Heart left ventricle (tissue), 16 donors: ENCODE measurements around the gene GADD45G. TPM values are rescaled to one million over a fixed set of nuclear protein-coding genes. Genes with fewer than 3 reads are reported as not detected.

Experiments used
- ATAC-seq, 4 donors: fragments of 200-7000 bp; cut with Tn5 transposase; one replicate each; pipeline ENCODE4 v1.9.1; 2020 to 2022; ENCODE audit warnings: moderate library complexity in 4 of 4, mild to moderate bottlenecking in 3 of 4, moderate number of reproducible peaks in 1 of 4
- DNase-seq, 5 donors: peaks; one replicate each; pipeline ENCODE4 v3.0.0-alpha.2; 2020
- H3K27ac ChIP-seq, 12 donors: fragments of 200-600 bp; sonication (generic) in 4 of 12; one replicate each; pipeline versions ENCODE4 v1.5.0 to v1.8.0; 2016 to 2022; ENCODE audit warnings: mild to moderate bottlenecking in 2 of 12
- H3K27me3 ChIP-seq, 9 donors: fragments of 200-600 bp; sonication (generic) in 2 of 9; one replicate each; pipeline versions ENCODE4 v1.5.1 to v1.8.0; 2016 to 2022; ENCODE audit warnings: mild to moderate bottlenecking in 3 of 9
- H3K36me3 ChIP-seq, 9 donors: fragments of 200-600 bp; sonication (generic) in 2 of 9; one replicate each; pipeline versions ENCODE4 v1.5.0 to v1.8.0; 2018 to 2022; ENCODE audit warnings: mild to moderate bottlenecking in 2 of 9
- H3K4me1 ChIP-seq, 12 donors: fragments of 200-600 bp; sonication (generic) in 4 of 12; one replicate each; pipeline versions ENCODE4 v1.5.0 to v1.8.0; 2016 to 2022; ENCODE audit warnings: mild to moderate bottlenecking in 3 of 12
- H3K4me3 ChIP-seq, 12 donors: fragments of 200-600 bp; sonication (generic) in 4 of 12; one replicate each; pipeline versions ENCODE4 v1.5.0 to v1.8.0; 2017 to 2022; ENCODE audit warnings: mild to moderate bottlenecking in 9 of 12, moderate library complexity in 4 of 12
- H3K9me3 ChIP-seq, 12 donors: fragments of 200-600 bp; sonication (generic) in 4 of 12; one replicate each; pipeline versions ENCODE4 v1.5.0 to v1.8.0; 2016 to 2022; ENCODE audit warnings: mild to moderate bottlenecking in 1 of 12
- POLR2A ChIP-seq, 2 donors: fragments of 450-650 bp; IDR thresholded peaks; one replicate each; pipeline ENCODE4 v1.6.1; 2017; ENCODE audit warnings: antibody characterized with exemption in 2 of 2, mild to moderate bottlenecking in 2 of 2, moderate library complexity in 2 of 2
- WGBS, 4 donors: extraction: QIAGEN DNeasy Blood & Tissue Kit in 2 of 4; methylation state at CpG; one replicate each; pipeline versions ENCODE4 v1.1.5 to v1.1.7; 2013 to 2018; 5-methylcytosine and 5-hydroxymethylcytosine counted together
- intact Hi-C, 10 donors: fragments of 100-400 bp; cut with DNase I; formaldehyde crosslinking; loops; one replicate each; pipeline versions ENCODE4 v1.11.1 to v1.14.2; 2022
- polyA plus RNA-seq, 2 donors: library from polyadenylated mRNA; stranded (reverse); fragments of 200-250 nt; gene quantifications; one replicate each; pipeline ENCODE4 v1.2.3, GENCODE V29; 2013
- total RNA-seq, 9 donors: library from RNA; depleted of rRNA in 2 of 9; stranded (reverse); fragments of >200 nt in 2 of 9; fragmentation: NEBNext Ultra II Directional in 3 of 9; extraction: Animal tissue kit (Norgen Biotek cat#: 25700) in 3 of 9; gene quantifications; one replicate each; pipeline versions ENCODE4 v1.1.0 to v1.2.4, GENCODE V29; 2016 to 2023
- TF ChIP-seq, protein P1 (sequence below), 12 donors: fragments of 200-600 bp; sonication (generic) in 4 of 12; IDR thresholded peaks; one replicate each; pipeline versions ENCODE4 v1.5.0 to v1.8.0; 2018 to 2022; ENCODE audit warnings: antibody characterized with exemption in 12 of 12, mild to moderate bottlenecking in 5 of 12
- donor health status: ischemic (EF 13 %, LVEDD 7.1; RV severe dilation, severe dysfunction).
- donor health status: healthy with polysubstance abuse.
- donor health status: DM: no; HTN: yes; CAD: no.
- donor health status: DM: no; HTN: no; CAD: no.
- donor health status: ischemic (EF 25% LVEDD 6.9; RV normal size, moderate dysfunction).
- donor health status: ischemic (EF 25% LVEDD 5.7; RV mildly dilated, moderate dysfunction).
- donor health status: healthy.
- donor health status: DM: yes; HTN: yes; CAD: no.
- donor health status: ischemic (EF 35%, LVEDD 5.7; RV mildly dilated, moderate dysfunction).
- donor health status: nonischemic (EF 11% LVEDD 7.7; RV severe dilation, severe dysfunction).
- donor health status: DM: yes; HTN: yes; CAD: no.
- donor health status: PGD.
- donor health status: ischemic (EF 29% LVEDD 5.4; RV normal size, mild dysfunction).
- donor health status: nonischemic (EF 23%, LVEDD 6.1; RV moderate dilation, normal function).

The GADD45G gene
- total and polyA plus RNA-seq, 11 donors = 9.9 to 118 (median 17.7) TPM

GRCh38 chr9:89633920-89634319 lies 29.1 kb downstream of the GADD45G start:
- peaks cover 0 to 19% (median 12%) of the 10 kb centered on the region in 12 donors for H3K4me1 ChIP-seq
- intact Hi-C loops = no loop called here
- H3K36me3 ChIP-seq = no peaks in the 10 kb centered on the region
- H3K9me3 ChIP-seq = no peaks in the 10 kb centered on the region
- 92 to 96% (median 94%) methylated on average over 9 of the region's 9 CpGs for WGBS, 4 donors
- no peak overlapping the region for H3K27ac ChIP-seq
- DNase-seq = no peak
- no peak for ATAC-seq
- TF ChIP-seq, protein P1, sequence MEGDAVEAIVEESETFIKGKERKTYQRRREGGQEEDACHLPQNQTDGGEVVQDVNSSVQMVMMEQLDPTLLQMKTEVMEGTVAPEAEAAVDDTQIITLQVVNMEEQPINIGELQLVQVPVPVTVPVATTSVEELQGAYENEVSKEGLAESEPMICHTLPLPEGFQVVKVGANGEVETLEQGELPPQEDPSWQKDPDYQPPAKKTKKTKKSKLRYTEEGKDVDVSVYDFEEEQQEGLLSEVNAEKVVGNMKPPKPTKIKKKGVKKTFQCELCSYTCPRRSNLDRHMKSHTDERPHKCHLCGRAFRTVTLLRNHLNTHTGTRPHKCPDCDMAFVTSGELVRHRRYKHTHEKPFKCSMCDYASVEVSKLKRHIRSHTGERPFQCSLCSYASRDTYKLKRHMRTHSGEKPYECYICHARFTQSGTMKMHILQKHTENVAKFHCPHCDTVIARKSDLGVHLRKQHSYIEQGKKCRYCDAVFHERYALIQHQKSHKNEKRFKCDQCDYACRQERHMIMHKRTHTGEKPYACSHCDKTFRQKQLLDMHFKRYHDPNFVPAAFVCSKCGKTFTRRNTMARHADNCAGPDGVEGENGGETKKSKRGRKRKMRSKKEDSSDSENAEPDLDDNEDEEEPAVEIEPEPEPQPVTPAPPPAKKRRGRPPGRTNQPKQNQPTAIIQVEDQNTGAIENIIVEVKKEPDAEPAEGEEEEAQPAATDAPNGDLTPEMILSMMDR (IDR thresholded peaks at IDR 0.05) = no peak
- TF ChIP-seq POLR2A (IDR thresholded peaks at IDR 0.05) = no peak
- no peak overlapping the region for H3K4me3 ChIP-seq
- no peaks in the 10 kb centered on the region for H3K27me3 ChIP-seq

DNA sequence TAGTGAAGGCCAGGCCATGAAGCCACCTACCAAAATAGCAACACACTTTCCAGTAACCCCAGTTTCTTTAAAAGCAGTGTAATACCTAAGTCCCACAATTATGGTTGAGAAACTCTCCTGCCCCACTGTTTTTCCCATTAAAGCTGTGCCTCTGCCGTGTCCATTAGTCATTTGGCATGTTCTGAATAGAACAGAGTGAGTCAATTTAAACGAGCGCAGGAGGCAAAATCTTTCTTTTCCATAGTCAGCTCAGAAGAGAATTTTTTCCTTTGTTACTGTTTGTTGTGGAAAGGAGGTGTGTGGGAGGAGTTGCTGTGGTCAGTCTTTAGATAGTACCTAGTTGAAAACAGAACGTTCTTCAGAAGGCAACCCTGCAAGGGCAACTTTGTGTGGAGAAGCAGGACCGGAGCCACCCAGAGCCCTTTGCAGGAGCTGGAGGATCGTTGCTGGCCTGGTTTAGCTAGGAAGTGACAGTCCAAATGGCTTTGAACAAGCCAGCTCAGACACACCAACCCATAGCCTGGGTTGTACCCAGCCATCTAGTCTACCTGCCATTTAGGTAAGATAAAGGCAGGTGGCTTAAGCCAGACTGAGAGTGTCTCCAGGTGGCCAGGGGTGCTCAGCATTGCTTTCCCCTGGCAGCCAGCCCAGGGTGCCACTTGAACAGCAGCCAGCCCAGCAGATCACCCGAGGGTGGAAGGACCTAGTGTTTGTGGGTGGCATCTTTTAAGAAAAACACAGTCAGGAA lies 30.4 kb downstream of the GADD45G start:
- Histone ChIP-seq H3K4me3 (no peak overlapping the region), H3K27ac (no peak overlapping the region), H3K4me1 (peaks cover 0 to 32% (median 25%) of the 10 kb centered on the region in 12 donors), H3K27me3 (no peaks in the 10 kb centered on the region), H3K36me3 (no peaks in the 10 kb centered on the region), H3K9me3 (no peaks in the 10 kb centered on the region)
- no peak for TF ChIP-seq POLR2A (IDR thresholded peaks at IDR 0.05)
- TF ChIP-seq, protein P1 (IDR thresholded peaks at IDR 0.05) = no peak
- ATAC-seq = peak in 2 of 4 donors; percentile 20 to 26
- 36 to 61% (median 50%) methylated on average over 6 to 7 of the region's 7 CpGs for whole genome bisulfite sequencing, 4 donors
- DNase-seq = no peak
- intact Hi-C loops = no loop called here

GRCh38 chr9:89635816-89636215 lies 31.0 kb downstream of the GADD45G start:
- no peak overlapping the region for H3K27ac ChIP-seq
- no peaks in the 10 kb centered on the region for H3K27me3 ChIP-seq
- H3K9me3 ChIP-seq = no peaks in the 10 kb centered on the region
- TF ChIP-seq, protein P1 (IDR thresholded peaks at IDR 0.05) = no peak
- TF ChIP-seq POLR2A (IDR thresholded peaks at IDR 0.05) = no peak
- H3K36me3 ChIP-seq = no peaks in the 10 kb centered on the region
- H3K4me1 ChIP-seq = peaks cover 0 to 38% (median 30%) of the 10 kb centered on the region in 12 donors
- ATAC-seq (peak in 1 of 4 donors; percentile 4), DNase-seq (peak in 1 of 5 donors; percentile 39)
- WGBS, 4 donors = 48 to 66% (median 57%) methylated on average over 4 to 5 of the region's 5 CpGs
- intact Hi-C loops = no loop called here
- H3K4me3 ChIP-seq = no peak overlapping the region

DNA sequence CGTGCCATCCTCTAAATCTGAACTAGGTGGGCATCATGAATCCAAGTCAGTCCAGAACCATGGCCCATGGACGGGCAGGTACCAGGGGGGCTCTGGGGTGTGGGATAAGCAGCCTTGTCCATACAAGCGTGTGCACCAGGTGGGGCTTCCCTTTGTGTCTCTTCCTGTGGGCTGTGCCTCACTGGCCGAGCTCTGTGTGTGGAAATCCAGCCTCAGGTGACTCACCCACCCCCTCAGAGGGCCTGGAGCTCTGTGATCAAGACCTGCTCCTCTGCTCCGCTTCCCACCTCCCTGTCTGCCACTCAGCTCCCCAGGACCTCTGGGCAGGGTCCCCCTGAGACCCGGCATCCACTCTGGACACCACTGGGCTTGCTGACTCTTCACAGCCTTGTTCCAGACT lies 33.0 kb downstream of the GADD45G start:
- intact Hi-C loops = no loop called here
- TF ChIP-seq POLR2A (IDR thresholded peaks at IDR 0.05) = no peak
- TF ChIP-seq, protein P1 (IDR thresholded peaks at IDR 0.05) = no peak
- no peak overlapping the region for H3K27ac ChIP-seq
- H3K36me3 ChIP-seq = no peaks in the 10 kb centered on the region
- ATAC-seq (no peak), DNase-seq (no peak)
- H3K27me3 ChIP-seq = no peaks in the 10 kb centered on the region
- H3K4me1 ChIP-seq = peaks cover 0 to 42% (median 30%) of the 10 kb centered on the region in 12 donors
- no peak overlapping the region for H3K4me3 ChIP-seq
- no peaks in the 10 kb centered on the region for H3K9me3 ChIP-seq
- WGBS, 4 donors = 94 to 96% (median 95%) methylated on average over 4 to 6 of the region's 6 CpGs
